ENCODE measurements around the gene ST8SIA6.
"Not testable (repeated sequence)": the region's sequence is repeated elsewhere in the genome, so short reads cannot be mapped to it uniquely, and the experiment has no call there.

Gene ST8SIA6

DNA sequence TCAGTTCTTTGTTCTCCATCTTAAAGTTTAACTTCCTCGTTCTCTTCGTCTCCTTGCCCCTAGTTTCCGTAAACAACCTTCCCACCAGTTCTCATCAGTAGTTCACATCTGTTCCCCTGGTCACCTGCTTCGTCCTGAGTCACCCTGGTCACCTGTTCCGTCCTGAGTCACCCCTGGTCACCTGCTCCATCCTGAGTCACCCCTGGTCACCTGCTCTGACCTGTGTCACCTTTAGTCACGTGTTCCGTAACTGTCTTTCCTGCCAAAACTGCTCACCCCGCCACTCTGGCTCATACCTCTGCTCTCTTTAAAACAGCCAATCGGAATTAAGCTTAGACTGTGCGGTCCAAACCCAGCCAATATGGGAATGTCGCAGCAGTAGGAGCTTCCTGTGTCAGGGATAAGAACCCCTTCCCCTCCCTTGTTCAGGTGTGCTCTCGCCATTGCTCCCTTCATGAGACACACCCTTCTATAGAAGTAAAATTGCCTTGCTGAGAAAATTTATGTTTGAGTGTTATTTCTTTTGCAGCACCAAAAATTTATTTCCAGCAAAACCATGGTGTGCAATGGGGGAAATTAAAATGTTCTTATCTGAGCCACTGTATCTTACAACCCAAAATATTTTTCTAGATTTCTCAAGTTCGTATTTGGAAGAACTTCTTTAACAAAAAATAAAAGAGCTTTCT lies 114.1 kb downstream of the ST8SIA6 start:
- no peak for DNase-seq

DNA sequence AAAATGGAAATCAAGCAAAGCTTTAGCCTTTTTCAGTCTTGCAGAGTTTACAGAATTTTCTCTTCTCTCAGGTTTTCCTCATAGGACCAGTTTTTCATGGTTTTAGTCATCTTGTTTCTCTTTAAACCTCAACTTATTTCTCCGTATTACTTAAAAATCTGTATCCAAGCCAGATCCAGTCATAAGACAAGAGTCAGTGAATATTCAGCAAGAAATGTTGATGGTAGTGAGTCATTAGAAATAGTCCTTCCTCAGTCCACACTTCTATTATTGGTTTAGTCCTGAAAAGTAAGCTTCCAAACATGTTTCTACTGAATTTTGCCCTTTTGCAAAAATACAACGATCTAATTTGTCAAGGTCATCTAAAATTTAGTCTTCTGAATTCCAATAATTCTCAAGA lies 119.3 kb downstream of the ST8SIA6 start:
- no peak for DNase-seq

DNA sequence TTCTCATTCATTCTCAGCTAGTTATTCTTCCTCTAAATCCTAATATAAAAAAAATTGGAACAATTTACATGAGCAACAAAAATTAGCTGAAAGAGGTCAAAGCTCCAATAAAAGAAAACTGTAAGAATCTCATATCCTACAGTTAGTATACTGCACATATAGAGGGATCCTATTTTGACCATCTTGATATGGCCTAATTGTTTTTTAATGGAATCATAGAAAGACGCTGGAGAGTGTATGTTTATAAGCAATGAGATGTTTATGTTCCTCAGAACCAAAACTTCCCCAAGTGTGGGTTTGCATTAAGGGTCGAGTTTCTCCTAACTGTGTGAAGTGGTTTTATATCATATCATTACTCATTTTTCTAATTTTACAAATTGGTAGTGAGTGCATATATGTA lies 123.9 kb downstream of the ST8SIA6 start:
- DNase-seq, result no peak

DNA sequence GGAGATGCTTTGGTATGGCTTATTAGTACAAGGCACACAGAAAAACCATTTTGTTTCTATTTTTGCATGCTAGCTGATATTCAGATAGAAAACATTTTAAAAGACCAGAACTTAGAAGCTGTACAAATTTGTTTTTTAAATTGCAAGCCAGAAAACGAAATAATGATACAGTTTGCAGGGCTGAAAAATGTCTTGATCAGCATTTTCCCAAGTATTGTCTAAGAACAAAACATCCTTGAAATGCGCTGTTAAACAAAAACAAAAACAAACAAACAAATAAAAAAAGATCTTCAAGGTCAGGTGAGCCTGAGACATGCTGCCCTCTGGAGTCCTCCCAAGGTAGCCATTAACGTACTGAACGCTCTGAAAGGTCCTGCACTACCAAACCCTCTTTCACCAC lies 128.0 kb downstream of the ST8SIA6 start:
- DNase-seq, result no peak

DNA sequence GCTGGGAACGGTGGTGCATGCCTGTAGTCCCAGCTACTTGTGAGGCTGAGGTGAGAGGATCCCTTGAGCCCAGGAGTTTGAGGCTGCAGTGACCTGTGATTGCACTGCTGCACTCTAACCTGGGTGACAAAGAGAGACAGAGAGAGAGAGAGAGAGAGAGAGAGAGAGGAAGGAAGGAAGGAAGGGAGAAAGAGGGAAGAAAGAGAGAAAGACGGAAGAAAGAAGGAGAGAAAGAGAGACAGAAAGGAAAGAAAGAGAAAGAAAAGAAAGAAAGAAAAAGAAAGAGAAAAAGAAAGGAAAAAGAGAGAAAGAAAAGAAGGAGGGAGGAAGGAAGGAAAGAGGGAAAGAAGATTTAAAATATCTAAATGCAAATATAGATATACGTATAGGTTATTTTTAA lies 132.4 kb downstream of the ST8SIA6 start:
- DNase-seq, result not testable (repeated sequence)

DNA sequence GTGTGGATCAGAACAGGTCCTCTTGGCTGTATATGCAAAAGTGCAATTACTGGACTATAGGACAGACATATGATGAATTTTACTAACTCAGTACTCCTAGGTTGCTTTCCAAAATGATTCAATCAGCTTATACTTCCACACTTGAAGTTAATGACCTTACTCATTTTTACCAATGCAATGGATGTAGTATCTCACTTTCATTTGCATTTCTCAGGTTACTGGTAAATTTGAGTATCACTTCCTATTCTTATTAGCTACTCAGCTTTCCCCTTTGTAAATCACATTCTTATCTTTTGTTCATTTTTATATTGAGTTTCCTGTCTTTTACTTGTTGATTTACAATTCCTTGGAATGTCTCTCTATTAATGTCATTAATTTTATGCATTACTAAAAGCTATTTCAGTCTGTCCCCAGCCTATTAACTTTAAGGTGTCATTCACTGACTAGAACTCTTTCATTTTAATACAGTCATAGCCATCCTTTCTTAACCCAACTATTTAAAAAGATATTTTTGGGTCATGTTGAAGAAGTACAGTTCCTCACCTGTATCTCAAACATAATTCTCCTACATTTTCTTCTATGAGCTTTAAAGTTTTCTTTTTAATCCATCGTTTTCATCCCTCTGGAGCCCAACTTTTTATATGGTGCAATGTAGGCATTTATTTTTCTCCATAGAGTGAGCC lies 137.8 kb downstream of the ST8SIA6 start:
- DNase-seq, result no peak

DNA sequence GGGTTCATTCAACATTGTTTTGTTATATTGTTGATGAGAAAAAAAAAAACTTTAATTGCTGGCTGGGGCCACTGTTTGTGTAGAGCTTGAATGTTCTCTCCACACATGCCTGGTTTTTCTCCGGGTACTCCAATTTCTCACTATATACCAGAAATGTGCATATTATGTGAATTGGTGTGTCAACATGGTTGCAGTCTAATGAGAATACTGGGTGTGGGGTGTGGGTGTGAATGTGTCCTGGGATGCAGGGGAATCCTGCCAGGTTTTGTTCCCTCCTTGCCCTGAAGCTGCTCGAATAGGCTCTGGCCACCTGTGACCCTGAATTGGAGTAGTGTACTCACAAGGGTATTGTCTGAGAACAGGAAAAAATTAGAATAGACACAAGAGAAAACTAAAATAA lies 145.0 kb downstream of the ST8SIA6 start:
- no peak for DNase-seq

DNA sequence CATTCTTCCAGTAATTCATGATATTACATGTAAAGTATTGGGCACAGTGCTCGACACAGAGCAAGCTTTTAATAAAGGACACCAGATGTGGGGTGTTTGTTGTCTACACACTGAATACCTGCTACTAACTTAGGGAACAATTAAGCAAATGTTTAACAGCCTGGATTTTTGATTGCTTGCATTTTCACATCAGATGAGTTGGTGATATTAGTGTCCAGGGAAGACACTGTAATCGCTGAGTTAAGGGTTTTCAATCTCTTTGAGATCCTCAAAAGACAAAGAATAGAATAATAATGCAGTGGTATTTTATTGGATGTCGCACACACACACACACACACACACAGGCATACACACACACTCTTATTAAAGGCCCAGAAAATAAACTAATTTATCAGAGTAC lies 147.3 kb downstream of the ST8SIA6 start:
- DNase-seq, result no peak

DNA sequence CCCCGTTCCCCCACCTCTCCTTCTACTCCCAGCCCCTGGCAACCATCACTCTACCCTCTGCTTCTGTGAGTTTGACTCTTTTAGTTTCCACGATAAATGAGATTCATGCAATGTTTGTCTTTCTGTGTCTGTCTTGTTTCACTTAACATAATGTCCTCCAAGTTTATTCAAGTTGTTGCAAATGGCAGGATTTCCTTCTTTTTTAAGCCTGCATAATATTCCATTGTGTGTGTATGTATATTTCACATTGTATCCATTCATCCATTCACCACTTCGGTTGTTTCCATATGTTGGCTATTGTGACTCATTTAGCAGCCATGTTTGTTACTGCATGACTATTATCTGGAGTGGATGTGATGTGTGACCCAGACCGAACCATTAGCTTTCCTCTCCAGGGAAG lies 162.0 kb downstream of the ST8SIA6 start:
- DNase-seq, result no peak

DNA sequence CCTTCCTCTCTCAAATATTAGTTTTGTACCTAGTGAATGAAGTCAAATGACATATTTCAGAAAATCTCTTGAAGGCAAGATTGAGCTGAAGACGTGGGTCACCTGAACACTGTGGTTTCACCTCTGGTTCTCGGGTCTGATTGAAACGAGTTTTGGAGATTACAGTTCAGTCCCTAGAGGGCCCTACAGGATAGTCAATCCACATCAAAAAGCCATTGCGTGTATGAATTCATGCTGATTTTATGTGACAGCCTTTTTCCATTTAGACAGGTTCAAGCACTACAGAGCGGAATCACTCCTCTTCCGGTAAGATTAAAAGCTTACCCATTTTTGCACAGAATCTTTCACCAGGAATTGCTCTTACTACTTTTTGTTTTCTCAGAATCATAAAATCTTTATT lies 164.2 kb downstream of the ST8SIA6 start:
- peak; percentile 7 for DNase-seq

DNA sequence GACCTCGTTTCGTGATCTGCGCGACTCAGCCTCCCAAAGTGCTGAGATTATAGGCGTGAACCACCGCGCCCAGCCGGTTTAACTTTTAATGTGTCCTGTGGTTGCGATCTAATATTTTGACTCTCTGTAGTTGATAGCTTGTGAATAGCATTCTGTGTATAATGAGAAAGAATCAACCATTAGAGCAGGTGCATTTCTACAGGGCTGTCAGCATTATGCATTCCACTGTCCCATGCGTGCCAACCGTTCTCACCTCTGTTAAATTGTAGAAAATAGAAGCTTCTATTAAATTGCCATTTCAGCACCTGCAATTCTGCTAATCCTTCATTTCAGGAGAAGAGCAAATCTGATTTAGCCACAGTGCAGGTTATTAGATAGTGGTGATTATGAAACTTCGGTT lies 164.6 kb downstream of the ST8SIA6 start:
- DNase-seq, result no peak

DNA sequence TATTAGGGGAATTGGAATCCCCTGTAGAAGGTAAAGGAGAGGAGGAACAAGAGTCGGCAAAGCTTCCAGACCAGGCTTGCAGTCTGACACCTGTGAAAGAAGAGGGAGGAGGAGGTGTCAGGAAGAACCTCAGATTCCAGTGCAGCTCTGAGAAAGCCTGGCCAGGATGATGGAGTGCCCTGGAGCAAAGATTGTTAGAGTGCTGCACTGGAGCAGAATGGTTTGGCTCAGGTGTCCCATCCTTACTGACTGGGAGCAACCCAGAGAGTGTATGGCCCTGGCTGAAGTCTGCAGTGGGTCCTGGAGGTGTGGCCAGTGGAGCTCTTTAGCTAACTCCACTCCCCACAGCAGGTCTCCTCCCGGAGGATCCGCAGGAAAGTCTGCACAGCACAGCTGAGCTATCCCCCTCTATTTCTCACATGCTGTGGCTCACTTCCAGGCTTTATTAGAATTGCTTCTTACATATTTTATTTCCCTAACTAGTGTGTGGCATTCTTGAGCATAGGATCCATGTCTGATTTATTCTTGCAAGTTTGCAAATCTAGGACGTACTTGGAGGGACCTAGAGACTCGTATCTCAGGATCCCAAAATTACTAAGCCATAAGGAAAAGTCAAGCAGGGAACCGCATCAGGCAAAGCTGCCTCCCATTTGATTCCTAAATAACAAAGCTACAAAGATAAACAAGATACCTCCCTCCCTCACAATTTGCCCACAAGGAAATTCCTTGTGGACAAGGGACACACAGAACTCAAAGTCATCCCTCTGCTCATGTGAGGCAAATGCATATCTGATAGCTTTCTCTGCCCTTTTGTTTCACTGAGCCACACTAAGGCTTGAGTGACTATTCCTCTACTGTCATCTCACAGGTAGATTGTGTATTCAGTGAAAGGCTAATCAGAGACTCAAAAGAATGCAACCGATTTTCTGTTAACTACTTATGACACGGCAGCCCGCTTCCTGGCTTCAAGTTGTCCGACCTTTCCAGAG lies 167.5 kb downstream of the ST8SIA6 start:
- DNase-seq, result no peak

DNA sequence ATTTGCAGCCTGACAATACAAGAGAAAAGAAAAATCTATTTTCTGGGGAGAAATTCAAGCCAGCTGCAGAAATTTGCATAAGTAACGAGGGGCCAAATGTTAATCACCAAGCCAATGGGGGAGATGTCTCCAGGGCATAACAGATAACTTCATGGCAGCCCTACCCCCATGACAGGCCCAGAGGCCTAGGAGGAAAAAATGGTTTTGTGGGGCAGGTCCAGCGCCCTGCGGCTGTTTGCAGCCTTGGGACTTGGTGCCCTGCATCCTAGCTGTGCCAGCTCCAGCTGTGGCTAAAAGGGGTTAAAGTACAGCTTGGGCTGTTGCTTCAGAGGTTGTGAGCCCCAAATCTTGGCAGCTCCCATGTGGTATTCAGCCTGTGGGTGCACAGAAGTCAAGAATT lies 172.1 kb downstream of the ST8SIA6 start:
- DNase-seq, result no peak

DNA sequence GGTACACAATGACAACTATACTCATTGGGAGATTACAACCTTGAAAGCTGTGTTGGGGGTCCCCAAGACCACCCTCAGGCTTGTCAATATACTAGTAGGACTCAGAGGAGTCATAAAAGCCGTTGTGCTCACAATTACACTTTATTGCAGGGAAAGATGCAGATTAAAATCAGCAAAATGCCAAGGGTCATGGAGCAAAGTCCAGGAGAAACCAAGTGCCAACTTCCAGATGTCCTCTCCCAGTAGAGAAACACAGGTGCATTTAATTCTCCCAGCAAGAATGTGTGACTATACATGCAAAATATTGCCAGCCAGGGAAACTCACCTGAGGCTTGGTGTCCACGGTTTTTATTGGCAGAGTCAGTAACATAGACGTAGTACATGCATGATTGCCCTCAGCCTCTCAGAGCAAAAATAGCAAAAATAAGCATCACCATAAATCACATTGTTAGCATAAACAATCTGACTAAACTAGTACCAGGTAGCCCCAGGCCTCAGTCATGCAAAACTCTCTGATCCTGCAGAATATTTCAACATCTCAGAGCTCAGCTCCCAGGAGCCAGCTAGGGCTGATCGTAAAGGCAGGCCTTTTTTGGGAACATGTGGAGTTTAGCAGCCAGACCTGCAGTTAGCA lies 175.7 kb downstream of the ST8SIA6 start:
- DNase-seq, result no peak

DNA sequence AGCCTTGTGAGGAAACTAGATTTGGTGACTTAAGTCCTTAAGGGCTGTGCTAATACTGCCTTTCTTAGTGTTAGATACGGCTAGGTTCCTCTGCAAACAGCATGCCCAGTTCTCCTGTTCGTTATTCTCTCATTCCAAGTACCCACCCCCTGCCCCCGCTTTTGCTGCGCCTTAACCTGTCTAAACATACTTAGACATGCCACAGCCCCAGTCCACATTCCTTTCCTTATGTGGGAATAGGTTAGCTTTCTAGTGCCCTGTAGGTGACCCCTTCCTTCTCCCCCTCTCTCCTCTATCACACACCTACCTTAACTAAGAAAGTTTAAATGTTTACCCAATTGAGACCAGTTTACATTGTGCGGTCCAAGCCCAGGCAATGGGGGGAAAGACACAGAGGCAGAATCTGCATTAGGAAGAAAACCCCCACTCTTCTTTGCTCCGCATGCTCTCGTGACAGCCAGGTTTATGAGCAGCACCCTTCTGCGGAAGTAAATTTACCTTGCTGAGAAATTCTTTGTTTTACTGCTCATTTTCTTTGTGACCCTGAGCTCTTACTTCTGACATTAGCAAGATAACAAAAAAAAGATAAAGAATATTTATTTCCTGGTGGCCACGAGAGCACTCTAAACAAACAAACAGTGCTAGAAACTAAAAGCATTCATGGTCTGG lies 177.5 kb downstream of the ST8SIA6 start:
- no peak for DNase-seq

DNA sequence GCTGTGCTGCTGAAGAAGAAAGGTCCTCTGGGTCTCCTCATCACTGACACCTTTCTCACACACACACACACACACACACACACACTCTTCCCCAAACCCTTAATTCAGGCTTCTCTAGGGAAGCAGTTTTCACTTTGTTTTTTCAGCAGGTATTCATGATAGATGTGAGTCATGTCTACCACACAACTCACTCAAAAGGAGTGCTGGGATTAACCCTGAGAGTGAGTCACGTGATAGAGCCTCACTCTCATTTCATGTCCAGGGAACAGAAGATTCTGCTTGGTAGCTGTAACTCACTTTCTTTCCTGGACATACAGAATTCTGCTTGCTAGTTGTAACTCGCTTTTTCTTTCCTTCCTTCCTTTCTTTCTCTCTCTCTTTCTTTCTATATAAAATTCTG lies 181.0 kb downstream of the ST8SIA6 start:
- DNase-seq, result no peak

DNA sequence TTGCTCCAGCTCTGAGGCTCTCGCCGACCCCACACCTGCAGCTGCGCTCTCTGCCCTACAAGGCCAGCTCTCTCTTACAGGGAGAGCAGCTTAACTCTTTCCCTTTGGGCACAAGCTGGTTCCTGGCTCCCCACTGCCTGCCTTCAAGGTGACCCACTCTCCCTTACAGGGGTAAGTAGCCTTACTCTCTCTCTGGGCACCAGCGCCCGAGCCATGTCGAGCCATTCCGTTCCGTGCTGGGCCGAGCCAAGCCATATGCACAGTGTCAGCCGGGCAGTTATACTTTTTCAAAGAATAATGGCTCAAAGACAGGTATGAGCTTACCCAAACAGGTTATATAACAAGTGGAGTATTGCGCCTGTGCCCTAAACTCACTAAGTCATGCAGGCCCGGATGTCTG lies 181.7 kb downstream of the ST8SIA6 start:
- no peak for DNase-seq

All from RPMI8226 (cell line).